Measurements from ENCODE around the gene EFCAB8. TPM values are rescaled to one million over a fixed set of nuclear protein-coding genes. Genes with fewer than 3 reads are reported as not detected.

EFCAB8 gene
- total RNA-seq, 1 experiment from 2014 or later = 1.8 TPM

Other genes starting within 250 kb of the EFCAB8 start
- not detected in 2 replicates for gene C20orf203, start 185.0 kb upstream of the EFCAB8 start, total RNA-seq (2022)
- gene COMMD7, start 115.5 kb upstream of the EFCAB8 start, total RNA-seq (2022) = 142 and 160 TPM in 2 replicates
- gene DNMT3B, start 96.5 kb upstream of the EFCAB8 start, total RNA-seq (2022) = 95.5 and 105 TPM in 2 replicates
- gene MAPRE1, start 39.0 kb upstream of the EFCAB8 start, total RNA-seq (2022) = 321 and 336 TPM in 2 replicates
- not detected in 2 replicates for gene SUN5, start 145.5 kb downstream of the EFCAB8 start, total RNA-seq (2022)
- gene BPIFB2, start 148.8 kb downstream of the EFCAB8 start, total RNA-seq (2022) = not detected in 2 replicates
- gene BPIFB6, start 172.7 kb downstream of the EFCAB8 start, total RNA-seq (2022) = not detected in 2 replicates
- gene BPIFB3, start 195.0 kb downstream of the EFCAB8 start, total RNA-seq (2022) = not detected in 2 replicates
- not detected in 2 replicates for gene BPIFB4, start 220.7 kb downstream of the EFCAB8 start, total RNA-seq (2022)

Data from Caco-2 (cell line).